Measurements from ENCODE around the gene ACAD8. TPM values are rescaled to one million over a fixed set of nuclear protein-coding genes. Genes with fewer than 3 reads are reported as not detected.

Gene ACAD8
- 16.8 and 17.4 TPM in 2 replicates for total RNA-seq

GRCh38 chr11:134253188-134253993 is at the start of gene ACAD8, which contains the start of gene THYN1:
ACAD8 (plus strand) TSS chr11:134253568; CDS start chr11:134253601, 33 bp downstream.
THYN1 (minus strand) TSS chr11:134253352; CDS start chr11:134252882, 470 bp downstream.

GRCh38 chr11:134223836-134224709 is 29.3 kb upstream of the ACAD8 start, which contains the start of the genes NCAPD3 and VPS26B:
NCAPD3 (minus strand) TSS chr11:134223967; CDS start chr11:134223926, 41 bp downstream.
VPS26B (plus strand) TSS chr11:134224671; CDS start chr11:134225123, 452 bp downstream.

GRCh38 chr11:134275534-134276395 is 22.4 kb downstream of the ACAD8 start, which contains the start of gene GLB1L3:
GLB1L3 (plus strand) TSS chr11:134276379; CDS start chr11:134276741, 362 bp downstream.

Other genes with a start within 250 kb of the ACAD8 start
- gene JAM3, start 184.5 kb upstream of the ACAD8 start, total RNA-seq: 61.9 and 71.5 TPM in 2 replicates
- 15.5 and 23.5 TPM in 2 replicates for gene NCAPD3, start 29.6 kb upstream of the ACAD8 start, total RNA-seq
- 38.2 and 38.3 TPM in 2 replicates for gene VPS26B, start 28.9 kb upstream of the ACAD8 start, total RNA-seq
- 60.6 and 68.7 TPM in 2 replicates for gene THYN1, start 216 bp upstream of the ACAD8 start, total RNA-seq
- gene GLB1L3, start 22.8 kb downstream of the ACAD8 start, total RNA-seq: not detected in 2 replicates
- gene GLB1L2, start 78.4 kb downstream of the ACAD8 start, total RNA-seq: 0.13 TPM in 1 of 2 replicates, not detected in the other
- gene B3GAT1, start 158.7 kb downstream of the ACAD8 start, total RNA-seq: not detected in 2 replicates

Data from aortic smooth muscle cell (primary cell).